ENCODE data around the gene NPPC.
"Not testable (repeated sequence)": the region's sequence is repeated elsewhere in the genome, so short reads cannot be mapped to it uniquely, and the experiment has no call there.

NPPC gene

DNA sequence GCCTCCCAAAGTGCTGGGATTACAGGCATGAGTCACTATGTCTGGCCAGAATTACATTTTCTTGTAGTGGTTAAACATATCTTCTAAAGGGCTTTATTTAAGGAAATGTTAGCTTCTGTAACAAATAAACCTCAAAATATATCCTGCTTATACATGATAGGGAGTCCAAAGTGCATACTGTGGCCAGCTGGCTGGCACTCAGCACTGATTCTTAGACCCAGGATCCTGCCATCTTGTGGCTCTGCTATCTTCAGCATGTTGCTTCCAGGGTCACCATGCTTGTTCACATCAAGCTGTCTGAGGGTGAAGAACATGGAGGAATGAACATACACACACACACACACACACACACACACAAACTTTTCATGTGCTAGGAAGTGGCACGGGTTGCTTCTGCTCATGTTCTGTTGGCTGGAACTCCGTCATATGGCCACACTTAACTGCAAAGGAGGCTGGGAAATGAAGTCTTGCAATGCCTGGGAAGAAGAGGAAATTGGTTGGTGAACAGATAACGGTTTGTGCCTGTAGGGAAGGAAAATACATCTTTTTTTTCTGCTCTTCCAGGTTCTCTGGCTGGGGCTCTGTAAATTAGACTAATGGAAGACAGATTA is 40.0 kb downstream of the NPPC start:
- DNase-seq (ENCODE audit: low read depth), result no peak

DNA sequence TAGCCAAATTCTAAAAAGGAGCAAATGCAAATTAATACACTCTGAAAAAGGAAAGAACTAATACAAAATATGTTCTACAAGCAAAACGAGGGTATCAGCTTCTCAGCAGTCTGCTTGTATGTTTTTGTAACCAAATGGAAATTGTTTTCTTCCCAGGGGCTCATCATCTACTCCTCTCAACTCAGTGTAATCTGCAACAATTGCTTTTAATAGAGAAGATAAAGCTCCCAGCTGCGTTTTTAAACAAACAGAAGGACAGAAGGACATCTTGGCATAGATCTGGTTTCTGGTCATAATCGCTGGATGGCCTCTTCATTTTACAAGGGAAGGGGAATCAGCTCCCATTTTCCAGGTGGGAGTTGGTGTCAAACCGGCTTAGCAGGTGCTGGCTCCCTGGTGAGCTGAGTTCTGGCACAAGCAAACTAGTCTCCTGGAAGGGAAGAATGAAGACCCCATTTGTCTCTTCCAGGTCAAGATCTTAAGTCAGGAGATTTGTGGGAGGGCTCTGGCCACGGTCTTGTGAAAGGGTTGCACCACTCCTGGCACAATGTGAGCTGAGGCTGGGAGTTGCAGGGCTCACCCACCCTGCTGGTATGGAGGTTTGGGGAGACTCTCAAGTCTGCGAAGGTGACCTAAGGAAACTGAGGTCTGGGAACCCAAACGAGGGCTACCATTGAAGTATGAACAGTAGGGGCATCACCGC is 41.6 kb downstream of the NPPC start:
- DNase-seq (ENCODE audit: low read depth), result no peak

DNA sequence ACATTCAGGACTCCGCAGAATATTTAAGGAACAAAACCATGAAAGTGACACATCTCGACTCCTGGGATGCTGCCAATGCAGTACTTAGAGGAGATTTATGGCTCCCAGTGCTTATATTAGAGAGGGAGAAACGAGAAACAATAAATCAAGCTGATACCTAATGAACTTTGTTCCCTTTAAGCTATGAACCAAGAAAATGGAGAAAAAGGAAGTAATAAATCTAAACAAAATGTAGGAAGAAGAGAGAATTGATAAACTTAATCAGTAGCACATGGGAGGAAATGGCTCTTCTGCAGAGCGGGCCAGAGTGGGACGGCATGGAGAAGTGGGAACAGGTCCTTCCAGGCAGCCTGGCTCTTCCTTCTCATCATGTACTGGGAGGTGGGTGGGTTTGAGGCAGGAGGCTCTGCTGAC is 42.7 kb downstream of the NPPC start:
- no peak for DNase-seq (ENCODE audit: low read depth)

- no peak for DNase-seq (ENCODE audit: low read depth)
Measured at GRCh38 chr2:231882646-231883045, 43.5 kb downstream of the NPPC start.

DNA sequence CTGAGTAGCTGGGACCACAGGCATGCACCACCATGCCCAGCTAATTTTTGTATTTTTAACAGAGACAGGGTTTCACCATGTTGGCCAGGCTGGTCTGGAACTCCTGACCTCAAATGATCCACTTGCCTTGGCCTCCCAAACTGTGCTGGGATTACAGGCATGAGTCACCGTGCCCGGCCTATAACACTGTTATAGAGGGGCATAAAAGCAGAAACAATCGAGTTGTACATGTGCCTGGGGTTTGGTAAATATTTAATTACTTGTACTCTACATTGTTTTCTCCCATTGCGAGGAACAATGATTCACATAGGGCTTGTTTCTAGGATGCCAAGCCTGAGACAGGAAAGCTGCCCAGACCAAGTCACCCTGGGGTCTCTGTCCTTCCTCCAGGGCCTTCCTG is 45.8 kb downstream of the NPPC start:
- not testable (repeated sequence) for DNase-seq (ENCODE audit: low read depth)

GRCh38 chr2:231879216-231879615 is 47.0 kb downstream of the NPPC start:
- no peak for DNase-seq (ENCODE audit: low read depth)

- DNase-seq (ENCODE audit: low read depth), result no peak
Measured at GRCh38 chr2:231877533-231878456, 48.4 kb downstream of the NPPC start.

DNA sequence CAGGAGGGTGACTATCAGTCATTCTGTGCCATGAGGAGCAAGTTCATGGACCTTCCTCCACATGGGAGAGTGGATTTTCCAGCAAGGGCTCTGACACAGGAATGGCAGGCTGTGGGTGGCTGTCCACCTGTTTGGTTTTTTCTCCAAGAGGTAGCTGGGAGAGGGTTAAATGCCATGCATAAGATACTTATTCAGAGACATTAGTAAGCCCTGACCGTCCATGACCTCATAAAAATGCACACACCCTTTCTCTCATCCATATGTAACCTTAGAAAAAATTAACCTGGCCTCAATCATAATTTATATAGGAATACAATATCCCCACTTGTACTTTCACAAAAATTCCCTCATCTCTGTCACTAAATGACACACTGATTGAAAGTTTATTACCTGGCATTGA is 51.3 kb downstream of the NPPC start:
- DNase-seq (ENCODE audit: low read depth), result no peak

All from stimulated activated CD8-positive, alpha-beta memory T cell treated with anti-CD3 and anti-CD28 coated beads, Interleukin-7, amount 100 ng/mL, for 24 hours (primary cell).